ENCODE measurements around the gene ENTHD1.

Gene ENTHD1

GRCh38 chr22:39703928-39704639 is 189.5 kb downstream of the ENTHD1 start:
- TF ChIP-seq CTCF (IDR thresholded peaks at IDR 0.05; ENCODE audit: extremely low read depth, insufficient read depth, missing control alignments) = no peak
- in situ Hi-C loops (cut with MboI; ENCODE audit: low pct_unique_long_range_greater_than_20kb, low sequenced_read_pairs, unreplicated experiment) = no loop called here
- no peak for DNase-seq (ENCODE audit: low spot score)

GRCh38 chr22:39703091-39703490 is 190.5 kb downstream of the ENTHD1 start:
- in situ Hi-C loops (cut with MboI; ENCODE audit: low pct_unique_long_range_greater_than_20kb, low sequenced_read_pairs, unreplicated experiment) = no loop called here
- TF ChIP-seq CTCF (IDR thresholded peaks at IDR 0.05; ENCODE audit: extremely low read depth, insufficient read depth, missing control alignments) = no peak
- DNase-seq (ENCODE audit: low spot score) = no peak

- no peak for DNase-seq (ENCODE audit: low spot score)
- in situ Hi-C loops (cut with MboI; ENCODE audit: low pct_unique_long_range_greater_than_20kb, low sequenced_read_pairs, unreplicated experiment) = no loop called here
- TF ChIP-seq CTCF (IDR thresholded peaks at IDR 0.05; ENCODE audit: extremely low read depth, insufficient read depth, missing control alignments) = no peak
Observed at GRCh38 chr22:39700565-39700964, 193.0 kb downstream of the ENTHD1 start.

- no peak for DNase-seq (ENCODE audit: low spot score)
- in situ Hi-C loops (cut with MboI; ENCODE audit: low pct_unique_long_range_greater_than_20kb, low sequenced_read_pairs, unreplicated experiment) = no loop called here
- no peak for TF ChIP-seq CTCF (IDR thresholded peaks at IDR 0.05; ENCODE audit: extremely low read depth, insufficient read depth, missing control alignments)
Observed at GRCh38 chr22:39699631-39700360, 193.8 kb downstream of the ENTHD1 start.

GRCh38 chr22:39697790-39698430 is 195.7 kb downstream of the ENTHD1 start:
- in situ Hi-C loops (cut with MboI; ENCODE audit: low pct_unique_long_range_greater_than_20kb, low sequenced_read_pairs, unreplicated experiment) = no loop called here
- no peak for TF ChIP-seq CTCF (IDR thresholded peaks at IDR 0.05; ENCODE audit: extremely low read depth, insufficient read depth, missing control alignments)
- no peak for DNase-seq (ENCODE audit: low spot score)

GRCh38 chr22:39693943-39694500 is 199.5 kb downstream of the ENTHD1 start:
- TF ChIP-seq CTCF (IDR thresholded peaks at IDR 0.05; ENCODE audit: extremely low read depth, insufficient read depth, missing control alignments) = no peak
- in situ Hi-C loops (cut with MboI; ENCODE audit: low pct_unique_long_range_greater_than_20kb, low sequenced_read_pairs, unreplicated experiment) = no loop called here
- DNase-seq (ENCODE audit: low spot score) = no peak
